OCI-LY3 (cell line): ENCODE results near the gene LAPTM5.

Experiments used
- H2AFZ ChIP-seq: fragments of 200-600, 300-600 bp; shearing (Covaris generic); 2 replicates; pipeline ENCODE4 v1.6.0; 2014; ENCODE audit warnings: antibody characterized with exemption, low read depth, low read length
- H3K27ac ChIP-seq: fragments of 200-600, 300-600 bp; sonication (generic); 2 replicates; pipeline ENCODE4 v1.5.1; 2014; ENCODE audit warnings: mild to moderate bottlenecking, low read length, moderate library complexity, mixed read lengths
- H3K27me3 ChIP-seq: fragments of 200-600, 300-600 bp; sonication (generic); 2 replicates; pipeline ENCODE4 v1.6.1; 2014; ENCODE audit warnings: low read depth, low read length, mixed read lengths
- H3K36me3 ChIP-seq: fragments of 200-600, 300-600 bp; sonication (generic); replicated peaks from 2 replicates; pipeline ENCODE3; 2014; ENCODE audit warnings: low read depth, low read length, mixed read lengths
- H3K4me1 ChIP-seq: fragments of 300-600, 200-600 bp; sonication (generic); 2 replicates; pipeline ENCODE4 v1.6.1; 2014; ENCODE audit warnings: low read length, mixed read lengths
- H3K4me2 ChIP-seq: fragments of 200-600, 300-600 bp; sonication (generic); 2 replicates; pipeline ENCODE4 v1.6.1; 2014; ENCODE audit warnings: low read length, mixed read lengths
- H3K4me3 ChIP-seq: fragments of 300-600, 200-600 bp; sonication (generic); 2 replicates; pipeline ENCODE4 v1.5.1; 2014; ENCODE audit warnings: antibody characterized with exemption, mild to moderate bottlenecking, low read length, moderate library complexity
- H3K79me2 ChIP-seq: fragments of 300-600, 200-600 bp; shearing (Covaris generic); 2 replicates; pipeline ENCODE4 v1.6.1; 2014; ENCODE audit warnings: mild to moderate bottlenecking, low read length, mixed read lengths
- H3K9ac ChIP-seq: fragments of 300-600, 200-600 bp; shearing (Covaris generic); 2 replicates; pipeline ENCODE4 v1.6.0; 2014; ENCODE audit warnings: mild to moderate bottlenecking, low read length, moderate library complexity
- H3K9me3 ChIP-seq: fragments of 200-600, 300-600 bp; shearing (Covaris generic); 2 replicates; pipeline ENCODE4 v1.6.1; 2014; ENCODE audit warnings: low read length, mixed read lengths; ENCODE audit not compliant: insufficient read depth
- H4K20me1 ChIP-seq: fragments of 200-600, 300-600 bp; sonication (generic); 2 replicates; pipeline ENCODE4 v1.6.1; 2016; ENCODE audit warnings: low read length, mixed read lengths; ENCODE audit not compliant: insufficient read depth
- EZH2phosphoT487 ChIP-seq: fragments of 200-600 bp; shearing (Covaris generic); IDR thresholded peaks from 2 replicates; pipeline ENCODE4 v1.6.1; 2018; ENCODE audit warnings: antibody characterized with exemption, mixed run types, low read depth
- TF ChIP-seq, protein P1 (sequence below): fragments of 200-600, 300-600 bp; sonication (generic); IDR thresholded peaks from 2 replicates; pipeline ENCODE4 v1.5.1; 2014; ENCODE audit warnings: antibody characterized with exemption, low read length, low read depth

LAPTM5 gene

DNA sequence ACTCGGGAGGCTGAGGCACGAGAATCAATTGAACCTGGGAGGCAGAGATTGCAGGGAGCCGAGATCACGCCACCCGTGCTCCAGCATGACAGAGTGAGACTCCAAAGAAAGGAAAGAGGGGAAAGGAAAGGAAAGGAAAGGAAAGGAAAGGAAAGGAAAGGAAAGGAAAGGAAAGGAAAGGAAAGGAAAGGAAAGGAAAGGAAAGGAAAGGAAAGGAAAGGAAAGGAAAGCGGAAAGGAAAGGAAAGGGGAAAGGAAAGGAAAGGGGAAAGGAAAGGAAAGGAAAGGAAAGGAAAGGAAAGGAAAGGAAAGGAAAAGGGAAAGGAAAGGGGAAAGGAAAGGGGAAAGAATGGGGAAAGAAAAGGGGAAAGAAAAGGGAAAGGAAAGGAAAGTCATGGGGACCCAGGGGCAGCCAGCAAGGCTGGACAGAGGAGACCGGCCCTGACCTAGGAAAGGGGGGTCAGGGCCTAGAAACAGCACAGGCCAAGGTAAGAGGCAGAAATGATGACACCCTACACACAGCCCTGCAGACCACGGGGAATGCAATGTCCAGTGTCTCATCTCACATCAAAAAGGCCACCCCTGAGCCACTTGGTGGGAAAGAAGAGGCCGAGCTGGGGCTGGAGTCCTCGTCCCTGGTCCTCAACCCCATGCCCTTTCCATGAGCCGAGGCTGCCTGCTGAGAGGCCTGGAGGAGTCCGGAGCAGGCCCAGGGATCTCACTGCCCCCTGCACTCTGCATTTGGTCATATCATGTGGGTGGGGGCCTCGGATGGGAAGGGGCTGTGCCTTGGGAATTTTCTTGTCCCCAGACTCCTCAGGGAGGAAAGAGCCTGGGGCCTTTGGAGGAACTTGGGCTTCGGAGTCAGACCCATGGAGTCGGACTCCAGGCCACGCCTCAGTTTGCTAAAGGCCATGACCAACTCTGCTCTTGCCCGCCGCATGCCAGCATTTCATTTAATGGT, 18.8 kb upstream of the LAPTM5 start:
- Histone ChIP-seq H3K4me2 (no peak overlapping the region), H3K4me3 (no peak overlapping the region), H3K27ac (no peak overlapping the region), H2AFZ (no peak overlapping the region), H3K9ac (no peak overlapping the region), H3K79me2 (no peaks in the 10 kb centered on the region), H3K4me1 (peaks cover 38% of the 10 kb centered on the region), H3K9me3 (no peaks in the 10 kb centered on the region), H4K20me1 (no peaks in the 10 kb centered on the region), H3K27me3 (peaks cover 5% of the 10 kb centered on the region; the same call in 1 of the 2 replicates), H3K36me3 (no peaks in the 10 kb centered on the region)
- TF ChIP-seq EZH2phosphoT487 = no peak
- TF ChIP-seq, protein P1, sequence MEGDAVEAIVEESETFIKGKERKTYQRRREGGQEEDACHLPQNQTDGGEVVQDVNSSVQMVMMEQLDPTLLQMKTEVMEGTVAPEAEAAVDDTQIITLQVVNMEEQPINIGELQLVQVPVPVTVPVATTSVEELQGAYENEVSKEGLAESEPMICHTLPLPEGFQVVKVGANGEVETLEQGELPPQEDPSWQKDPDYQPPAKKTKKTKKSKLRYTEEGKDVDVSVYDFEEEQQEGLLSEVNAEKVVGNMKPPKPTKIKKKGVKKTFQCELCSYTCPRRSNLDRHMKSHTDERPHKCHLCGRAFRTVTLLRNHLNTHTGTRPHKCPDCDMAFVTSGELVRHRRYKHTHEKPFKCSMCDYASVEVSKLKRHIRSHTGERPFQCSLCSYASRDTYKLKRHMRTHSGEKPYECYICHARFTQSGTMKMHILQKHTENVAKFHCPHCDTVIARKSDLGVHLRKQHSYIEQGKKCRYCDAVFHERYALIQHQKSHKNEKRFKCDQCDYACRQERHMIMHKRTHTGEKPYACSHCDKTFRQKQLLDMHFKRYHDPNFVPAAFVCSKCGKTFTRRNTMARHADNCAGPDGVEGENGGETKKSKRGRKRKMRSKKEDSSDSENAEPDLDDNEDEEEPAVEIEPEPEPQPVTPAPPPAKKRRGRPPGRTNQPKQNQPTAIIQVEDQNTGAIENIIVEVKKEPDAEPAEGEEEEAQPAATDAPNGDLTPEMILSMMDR = no peak

GRCh38 chr1:30775433-30775975, 17.9 kb upstream of the LAPTM5 start:
- Histone ChIP-seq H3K4me3 (no peak overlapping the region), H4K20me1 (no peaks in the 10 kb centered on the region), H2AFZ (no peak overlapping the region), H3K27me3 (peaks cover 5% of the 10 kb centered on the region; the same call in 1 of the 2 replicates), H3K36me3 (no peaks in the 10 kb centered on the region), H3K27ac (no peak overlapping the region), H3K4me2 (no peak overlapping the region), H3K9me3 (no peaks in the 10 kb centered on the region), H3K4me1 (peaks cover 33% of the 10 kb centered on the region), H3K79me2 (no peaks in the 10 kb centered on the region), H3K9ac (no peak overlapping the region)
- TF ChIP-seq, protein P1 = no peak
- no peak for TF ChIP-seq EZH2phosphoT487

- Histone ChIP-seq H4K20me1 (no peaks in the 10 kb centered on the region), H3K27me3 (peaks cover 5% of the 10 kb centered on the region; the same call in 1 of the 2 replicates), H3K4me3 (no peak overlapping the region), H3K4me1 (peaks cover 26% of the 10 kb centered on the region), H3K27ac (no peak overlapping the region), H2AFZ (no peak overlapping the region), H3K4me2 (no peak overlapping the region), H3K9ac (no peak overlapping the region), H3K9me3 (no peaks in the 10 kb centered on the region), H3K36me3 (no peaks in the 10 kb centered on the region), H3K79me2 (no peaks in the 10 kb centered on the region)
- TF ChIP-seq, protein P1 = no peak
- TF ChIP-seq EZH2phosphoT487 = no peak
Observed at GRCh38 chr1:30774550-30775432, 17.2 kb upstream of the LAPTM5 start.
